Smooth muscle cell (in vitro differentiated cells): ENCODE data around the gene ARHGAP8. TPM values are rescaled to one million over a fixed set of nuclear protein-coding genes. Genes with fewer than 3 reads are reported as not detected.

ENCODE experiments used
- DNase-seq: peaks from one replicate; lab custom pipeline; 2025; ENCODE audit not compliant: unreplicated experiment; lab: John Stamatoyannopoulos, UW
- H2AFZ ChIP-seq: fragments of 200-600 bp; sonication (generic); 2 replicates; pipeline ENCODE4 v1.6.0; 2016; ENCODE audit warnings: antibody characterized with exemption, low read depth, mild to moderate bottlenecking
- H3F3A ChIP-seq: fragments of 200-600 bp; sonication (generic); 2 replicates; pipeline ENCODE4 v1.6.0; 2017; ENCODE audit warnings: antibody characterized with exemption, low read depth
- H3K27ac ChIP-seq: fragments of 200-600 bp; sonication (generic); 2 replicates; pipeline ENCODE4 v1.5.1; 2016; ENCODE audit warnings: low read depth, mild to moderate bottlenecking
- H3K27me3 ChIP-seq: fragments of 200-600 bp; sonication (generic); 2 replicates; pipeline ENCODE4 v1.6.1; 2016; ENCODE audit warnings: low read depth, mild to moderate bottlenecking
- H3K36me3 ChIP-seq: fragments of 200-600 bp; sonication (generic); 2 replicates; pipeline ENCODE4 v1.5.1; 2016; ENCODE audit warnings: low read depth
- H3K4me1 ChIP-seq: fragments of 200-600 bp; sonication (generic); 2 replicates; pipeline ENCODE4 v1.5.1; 2016; ENCODE audit warnings: low read depth
- H3K4me2 ChIP-seq: fragments of 200-600 bp; sonication (generic); 2 replicates; pipeline ENCODE4 v1.6.0; 2016; ENCODE audit warnings: mild to moderate bottlenecking
- H3K4me3 ChIP-seq: fragments of 200-600 bp; sonication (generic); 2 replicates; pipeline ENCODE4 v1.5.1; 2016; ENCODE audit warnings: mild to moderate bottlenecking
- H3K79me2 ChIP-seq: fragments of 200-600 bp; sonication (generic); 2 replicates; pipeline ENCODE4 v1.6.0; 2016; ENCODE audit warnings: low read depth, mild to moderate bottlenecking
- H3K9ac ChIP-seq: fragments of 200-600 bp; sonication (generic); 2 replicates; pipeline ENCODE4 v1.6.0; 2016; ENCODE audit warnings: low read depth
- H3K9me3 ChIP-seq: fragments of 200-600 bp; sonication (generic); replicated peaks from 2 replicates; pipeline ENCODE4 v1.5.1; 2016; ENCODE audit warnings: low read depth
- H4K20me1 ChIP-seq: fragments of 200-600 bp; sonication (generic); 2 replicates; pipeline ENCODE4 v1.6.0; 2016; ENCODE audit warnings: low read depth
- CTCF ChIP-seq: fragments of 200-600 bp; sonication (generic); IDR thresholded peaks from 2 replicates; pipeline ENCODE4 v1.5.1; 2017; ENCODE audit warnings: borderline replicate concordance, mild to moderate bottlenecking, antibody characterized with exemption; ENCODE audit not compliant: insufficient read depth, poor library complexity, severe bottlenecking
- WGBS: methylation state at CpG from one replicate; pipeline ENCODE4 v1.1.7; 2016; ENCODE audit warnings: low lambda C conversion rate; 5-methylcytosine and 5-hydroxymethylcytosine counted together
- polyA plus RNA-seq: library from polyadenylated mRNA; unstranded; fragments of >200 nt; fragmentation: Nextera tagmentation; extraction: Ambion mirVana; gene quantifications from 2 replicates; pipeline ENCODE4 v1.2.1, GENCODE V29; 2016
- total RNA-seq: library from RNA; depleted of rRNA; stranded (reverse); fragments of >200 nt; gene quantifications from 2 replicates; pipeline ENCODE4 v1.2.3, GENCODE V29; 2014

Gene ARHGAP8
- total and polyA plus RNA-seq, 2 experiments from 2014 or later: 5.8 to 11.4 TPM

- H3K4me2 ChIP-seq: no peak overlapping the region
- no peak for DNase-seq
- no peaks in the 10 kb centered on the region for H4K20me1 ChIP-seq
- 95% methylated on average over 25 of the region's 25 CpGs for WGBS
- H3F3A ChIP-seq: no peaks in the 10 kb centered on the region
- no peaks in the 10 kb centered on the region for H3K36me3 ChIP-seq
- H2AFZ ChIP-seq: no peak overlapping the region
- H3K27ac ChIP-seq: no peak overlapping the region
- H3K9me3 ChIP-seq: no peaks in the 10 kb centered on the region
- H3K4me1 ChIP-seq: no peaks in the 10 kb centered on the region
- no peaks in the 10 kb centered on the region for H3K79me2 ChIP-seq
- no peaks in the 10 kb centered on the region for H3K27me3 ChIP-seq
- H3K4me3 ChIP-seq: no peak overlapping the region
- TF ChIP-seq CTCF: no peak
- H3K9ac ChIP-seq: no peak overlapping the region
These were observed 62.1 kb downstream of the ARHGAP8 start for GRCh38 chr22:44814266-44815098.

GRCh38 chr22:44815099-44816070, 63.0 kb downstream of the ARHGAP8 start:
- DNase-seq: no peak
- Histone ChIP-seq H3K9me3 (no peaks in the 10 kb centered on the region), H3F3A (no peaks in the 10 kb centered on the region), H3K79me2 (no peaks in the 10 kb centered on the region), H2AFZ (no peak overlapping the region), H3K4me1 (no peaks in the 10 kb centered on the region), H3K9ac (no peak overlapping the region), H3K4me3 (no peak overlapping the region), H3K27me3 (no peaks in the 10 kb centered on the region), H3K4me2 (no peak overlapping the region), H3K27ac (no peak overlapping the region), H3K36me3 (no peaks in the 10 kb centered on the region), H4K20me1 (no peaks in the 10 kb centered on the region)
- WGBS: 92% methylated on average over 27 of the region's 27 CpGs
- no peak for TF ChIP-seq CTCF

GRCh38 chr22:44816141-44816540, 63.8 kb downstream of the ARHGAP8 start:
- Histone ChIP-seq H3K36me3 (no peaks in the 10 kb centered on the region), H3K4me1 (no peaks in the 10 kb centered on the region), H3K4me3 (no peak overlapping the region), H3K4me2 (no peak overlapping the region), H3K9ac (no peak overlapping the region), H3F3A (no peaks in the 10 kb centered on the region), H3K79me2 (no peaks in the 10 kb centered on the region), H4K20me1 (no peaks in the 10 kb centered on the region), H3K9me3 (no peaks in the 10 kb centered on the region), H2AFZ (no peak overlapping the region), H3K27ac (no peak overlapping the region), H3K27me3 (no peaks in the 10 kb centered on the region)
- WGBS: 78% methylated on average over 11 of the region's 11 CpGs
- no peak for DNase-seq
- TF ChIP-seq CTCF: no peak
